ENCODE data around the gene COPE.
"Not testable (repeated sequence)": the region's sequence is repeated elsewhere in the genome, so short reads cannot be mapped to it uniquely, and the experiment has no call there.

Gene COPE

DNA sequence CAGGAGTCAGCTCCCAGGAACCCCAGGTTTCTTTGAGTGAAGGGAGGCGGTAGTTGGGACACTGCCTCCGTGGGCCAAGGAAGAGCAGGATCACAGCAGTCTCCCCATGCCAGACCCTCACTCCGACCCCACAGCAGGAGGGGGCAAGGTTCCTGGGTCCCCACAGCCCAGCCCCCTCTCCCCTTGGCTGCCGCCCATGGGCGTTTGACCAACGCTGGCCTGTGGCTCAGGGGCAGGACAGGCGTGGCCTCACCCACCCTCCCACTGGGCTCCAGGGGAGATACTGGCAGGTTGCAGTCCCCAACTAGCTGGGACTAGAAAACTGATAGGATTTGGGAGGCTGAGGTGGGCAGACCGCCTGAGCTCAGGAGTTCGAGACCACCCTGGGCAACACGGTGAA, 9.2 kb downstream of the COPE start:
- no peak for DNase-seq

- DNase-seq = no peak
These were observed 10.1 kb downstream of the COPE start for GRCh38 chr19:18908917-18909619.

- DNase-seq = no peak
These were observed 12.3 kb downstream of the COPE start for GRCh38 chr19:18906605-18907519.

GRCh38 chr19:18905513-18906236, 13.5 kb downstream of the COPE start:
- DNase-seq = peak; percentile 40

- no peak for DNase-seq
These were observed 14.1 kb downstream of the COPE start for GRCh38 chr19:18905058-18905456.

GRCh38 chr19:18904334-18905057, 14.7 kb downstream of the COPE start:
- no peak for DNase-seq

DNA sequence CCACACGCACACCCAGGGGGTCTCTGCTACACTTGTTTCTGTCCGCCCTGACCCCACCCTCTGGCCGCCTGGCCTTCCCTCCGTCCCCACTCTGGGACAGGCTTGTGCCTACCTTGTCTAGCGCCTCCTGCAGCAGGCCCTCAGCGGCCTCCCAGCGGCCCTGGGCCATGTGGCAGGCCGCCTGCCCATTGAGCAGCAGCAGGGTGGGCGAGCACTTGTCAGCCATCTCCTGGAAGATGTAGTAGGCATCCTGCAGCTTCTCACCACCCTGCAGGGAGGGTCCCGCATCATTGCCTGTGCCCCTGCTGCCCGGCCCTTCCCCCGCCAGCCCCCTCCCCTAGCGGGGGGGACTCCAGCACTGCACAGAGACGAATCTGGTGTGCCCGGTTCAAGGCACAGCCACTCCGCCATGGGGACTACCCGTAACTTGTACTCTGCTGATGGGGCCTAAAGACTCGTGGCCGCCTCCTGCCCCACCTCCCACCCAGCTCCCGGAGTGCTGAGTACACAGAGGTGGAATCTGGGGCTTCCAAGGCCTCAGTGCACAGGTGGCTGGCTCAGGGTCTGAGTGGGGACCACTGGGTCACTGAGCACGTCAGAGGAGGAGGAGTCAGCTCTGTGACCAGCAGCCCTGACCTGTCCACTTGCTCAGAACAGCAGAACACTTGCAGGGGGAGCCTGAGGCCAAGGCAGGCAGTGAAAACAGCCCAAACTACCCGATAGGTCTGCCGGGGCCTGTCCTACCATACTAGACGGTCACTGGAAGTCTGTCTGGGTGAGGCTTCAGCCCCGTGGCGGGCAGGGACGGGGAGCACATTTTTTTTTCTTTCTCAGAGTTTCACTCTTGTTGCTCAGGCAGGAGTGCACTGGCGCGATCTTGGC, 15.8 kb downstream of the COPE start:
- no peak for DNase-seq

DNA sequence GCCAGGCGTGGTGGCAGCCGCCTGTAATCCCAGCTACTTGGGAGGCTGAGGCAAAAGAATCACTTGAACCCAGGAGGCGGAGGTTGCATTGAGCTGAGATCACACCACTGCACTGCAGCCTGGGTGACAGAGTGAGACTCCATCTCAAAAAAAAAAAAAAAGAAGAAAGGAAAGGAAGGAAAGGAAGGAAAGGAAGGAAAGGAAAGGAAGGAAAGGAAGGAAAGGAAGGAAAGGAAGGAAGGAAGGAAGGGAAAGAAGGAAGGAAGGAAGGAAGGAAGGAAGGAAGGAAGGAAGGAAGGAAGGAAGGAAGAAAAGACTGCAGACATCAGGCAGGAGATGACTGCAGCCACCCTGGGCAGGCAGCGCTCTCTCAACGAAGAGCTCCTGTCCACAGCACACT, 16.7 kb downstream of the COPE start:
- not testable (repeated sequence) for DNase-seq

DNA sequence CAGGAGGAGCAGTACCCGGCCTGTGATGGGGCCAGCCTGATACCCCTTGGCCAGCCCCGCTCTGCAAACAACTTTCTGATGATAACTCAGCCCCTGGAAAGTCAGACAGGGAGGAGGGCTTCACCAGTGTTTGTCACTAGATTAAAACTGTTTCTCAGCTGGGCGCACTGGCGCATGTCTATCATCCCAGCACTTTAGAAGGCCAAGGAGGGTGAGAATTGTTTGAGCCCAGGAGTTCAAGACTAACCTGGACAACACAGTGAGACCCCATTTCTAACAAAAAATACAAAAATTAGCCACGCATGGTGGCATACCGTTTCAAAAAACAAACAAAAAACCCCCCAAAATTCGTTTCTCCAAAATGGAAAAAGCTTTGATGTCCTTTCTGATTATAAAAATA, 17.7 kb downstream of the COPE start:
- DNase-seq = no peak

GRCh38 chr19:18900700-18901481, 18.3 kb downstream of the COPE start:
- no peak for DNase-seq

- DNase-seq = no peak
These were observed 19.3 kb downstream of the COPE start for GRCh38 chr19:18899624-18900560.

DNA sequence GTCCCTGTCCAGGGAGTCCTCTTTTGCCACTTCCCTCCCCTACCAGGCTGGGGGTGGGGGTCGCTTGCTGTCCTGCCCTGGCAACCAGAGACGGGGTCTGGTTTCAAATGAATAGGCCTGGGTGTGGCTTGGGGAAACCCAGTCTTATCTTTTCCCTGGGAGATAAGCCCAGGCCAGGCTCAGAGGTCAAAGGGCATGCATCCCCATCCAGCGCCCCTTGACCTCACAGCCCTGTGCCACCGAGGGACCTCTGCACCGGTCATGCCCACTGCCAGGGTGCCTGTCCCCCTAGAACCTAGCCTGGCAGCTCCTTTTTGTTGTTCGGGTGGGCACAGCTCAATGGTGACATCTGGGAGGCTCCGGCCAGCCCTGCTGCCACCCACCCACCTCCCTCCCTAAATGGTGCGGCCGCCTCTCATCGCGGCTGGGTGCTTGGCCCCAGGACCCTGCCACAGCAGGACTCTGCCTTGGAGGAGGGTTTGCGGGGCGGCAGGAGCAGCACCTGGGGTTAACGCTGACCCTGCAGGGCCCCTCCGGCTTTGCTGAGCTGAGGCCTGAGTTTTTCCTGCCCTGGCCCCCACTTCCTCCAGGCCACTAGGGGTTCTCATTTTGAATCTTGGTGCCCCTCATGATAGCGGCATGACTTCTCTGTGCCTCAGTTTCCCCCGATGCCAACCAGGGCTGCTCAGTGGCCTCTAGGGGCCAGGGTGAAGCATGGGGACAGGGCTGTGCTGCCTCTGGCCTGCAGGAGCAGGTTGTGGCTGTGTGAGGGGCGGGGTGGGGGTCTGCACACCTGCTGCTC, 20.4 kb downstream of the COPE start:
- no peak for DNase-seq

DNA sequence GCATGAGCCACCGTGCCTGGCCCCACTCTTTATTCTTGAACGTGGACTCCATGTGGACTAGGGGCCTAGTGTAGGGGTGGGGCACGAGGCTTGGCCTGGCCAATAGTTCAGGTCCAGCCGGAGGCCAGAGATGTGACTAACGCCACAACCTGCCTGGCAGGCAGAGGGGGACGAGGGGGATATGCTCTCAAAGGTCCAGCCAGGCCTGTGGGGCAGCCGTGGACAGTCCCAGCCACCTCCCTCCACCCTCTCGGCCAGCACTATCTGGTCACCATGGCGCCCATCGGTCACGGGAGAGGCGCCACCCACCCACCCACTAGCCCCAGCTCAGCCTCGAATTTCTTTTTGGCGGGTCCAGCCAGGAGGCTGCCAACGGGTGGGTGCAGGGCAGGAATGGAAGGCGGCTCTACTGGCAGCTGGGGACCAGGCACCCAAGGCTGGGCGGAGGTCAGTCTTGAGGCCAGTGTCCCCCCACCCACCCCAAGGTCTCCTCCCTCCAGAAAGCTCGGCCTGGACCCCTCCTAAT, 21.0 kb downstream of the COPE start:
- no peak for DNase-seq

DNA sequence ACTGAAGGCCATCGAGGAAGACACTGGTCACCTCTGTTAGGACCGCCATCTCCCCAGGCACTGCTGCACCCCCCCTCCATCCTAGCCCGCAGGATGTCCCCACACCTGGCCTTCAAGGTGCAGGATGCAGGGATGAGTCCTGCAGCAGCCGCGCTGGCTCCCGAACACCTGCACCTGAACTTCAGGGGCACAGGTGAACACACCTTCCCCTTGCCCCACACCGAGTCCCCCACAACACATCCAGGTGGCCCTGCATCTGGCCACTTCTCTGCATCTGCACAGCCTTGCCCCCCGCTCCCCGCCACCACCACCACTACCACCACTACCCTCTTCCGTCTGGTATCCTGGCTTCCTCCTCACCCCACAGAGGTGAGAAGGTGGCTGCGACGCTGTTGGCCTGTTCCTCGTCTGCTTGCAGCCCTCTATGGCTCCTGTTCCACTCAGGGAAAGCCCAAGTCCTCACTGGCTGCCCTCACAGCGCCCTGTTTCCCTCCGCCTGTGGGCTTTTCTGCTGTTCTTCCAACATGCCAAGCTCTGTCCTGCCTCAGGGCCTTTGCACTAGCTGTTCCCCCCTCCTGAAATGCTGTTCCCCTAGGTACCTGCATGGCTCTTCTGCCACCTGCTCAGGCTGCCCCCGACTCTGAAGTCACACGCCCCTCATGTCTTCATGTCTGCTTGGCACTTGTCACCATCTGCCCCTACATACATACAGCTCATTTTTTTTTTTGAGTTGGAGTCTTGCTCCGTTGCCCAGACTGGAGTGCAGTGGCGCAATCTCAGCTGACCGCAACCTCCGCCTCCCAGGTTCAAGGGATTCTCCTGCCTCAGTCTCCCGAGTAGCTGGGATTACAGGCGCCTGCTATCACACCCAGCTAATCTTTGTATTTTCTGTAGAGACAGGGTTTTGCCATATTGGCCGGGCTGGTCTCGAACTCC, 21.8 kb downstream of the COPE start:
- no peak for DNase-seq

DNA sequence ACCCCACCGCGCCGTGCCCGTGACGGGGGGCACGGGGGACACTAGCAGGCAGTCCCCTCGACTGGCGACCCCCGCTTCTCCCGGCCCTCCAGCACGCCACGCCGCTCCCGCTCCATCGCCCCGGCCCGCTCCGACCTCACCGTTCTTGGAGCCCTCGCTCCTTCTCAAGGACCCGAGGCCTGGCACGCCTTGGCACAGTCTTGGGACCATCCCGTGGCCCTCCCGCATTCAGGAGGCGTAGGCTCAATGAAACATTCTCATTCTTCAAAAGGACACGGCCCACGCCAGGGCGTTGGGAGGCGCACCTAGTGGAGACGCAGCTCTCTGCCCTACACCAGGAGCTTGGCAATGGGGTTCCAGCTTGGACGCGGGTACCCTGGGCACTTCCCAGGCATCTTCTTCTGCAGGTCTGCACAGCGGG, 22.8 kb downstream of the COPE start:
- DNase-seq = no peak

- DNase-seq = no peak
These were observed 23.3 kb downstream of the COPE start, which contains the start of gene CERS1 for GRCh38 chr19:18895824-18896341. TSS of gene CERS1 (minus strand) at chr19:18896158. CDS start at chr19:18896072, 86 bp downstream.

Data from right kidney (tissue), 1 donor.